ENCODE measurements around the gene HECW1.

HECW1 gene

GRCh38 chr7:43604251-43604650 is 491.8 kb downstream of the HECW1 start:
- TF ChIP-seq FOXK2 (IDR thresholded peaks at IDR 0.05) (no peak), ARNT (IDR thresholded peaks at IDR 0.05) (no peak), FOXM1 (IDR thresholded peaks at IDR 0.05; ENCODE audit: borderline replicate concordance) (no peak), HDGF (IDR thresholded peaks at IDR 0.05; ENCODE audit: borderline replicate concordance) (no peak), ZNF384 (IDR thresholded peaks at IDR 0.05) (no peak)
- DNase-seq (ENCODE audit: extremely low spot score) = no peak
- CTCF ChIA-PET = no interaction called here
- POLR2A ChIA-PET = no interaction called here

GRCh38 chr7:43609097-43609496 is 496.6 kb downstream of the HECW1 start:
- POLR2A ChIA-PET = no interaction called here
- TF ChIP-seq TARDBP (IDR thresholded peaks at IDR 0.05) (no peak), CTBP1 (IDR thresholded peaks at IDR 0.05; ENCODE audit: borderline replicate concordance) (no peak), SUZ12 (IDR thresholded peaks at IDR 0.05) (no peak), ARNT (IDR thresholded peaks at IDR 0.05) (no peak), HDGF (IDR thresholded peaks at IDR 0.05; ENCODE audit: borderline replicate concordance) (no peak), ELF4 (IDR thresholded peaks at IDR 0.05) (no peak), BHLHE40 (IDR thresholded peaks at IDR 0.05; ENCODE audit: borderline replicate concordance) (no peak), FOXK2 (IDR thresholded peaks at IDR 0.05) (no peak)
- no peak for DNase-seq (ENCODE audit: extremely low spot score)
- CTCF ChIA-PET = no interaction called here

- DNase-seq (ENCODE audit: extremely low spot score) = no peak
- ChIA-PET CTCF (no interaction called here), POLR2A (no interaction called here)
- TF ChIP-seq SP1 (IDR thresholded peaks at IDR 0.05) (no peak), BHLHE40 (IDR thresholded peaks at IDR 0.05; ENCODE audit: borderline replicate concordance) (no peak), LEF1 (IDR thresholded peaks at IDR 0.05; ENCODE audit: borderline replicate concordance) (no peak), PKNOX1 (IDR thresholded peaks at IDR 0.05) (no peak), FOXA1 (IDR thresholded peaks at IDR 0.05) (no peak), ELF4 (IDR thresholded peaks at IDR 0.05) (no peak), HDGF (IDR thresholded peaks at IDR 0.05; ENCODE audit: borderline replicate concordance) (no peak), FOXM1 (IDR thresholded peaks at IDR 0.05; ENCODE audit: borderline replicate concordance) (no peak), NFRKB (IDR thresholded peaks at IDR 0.05) (no peak), FOXK2 (IDR thresholded peaks at IDR 0.05) (no peak), SUZ12 (IDR thresholded peaks at IDR 0.05) (no peak), CTBP1 (IDR thresholded peaks at IDR 0.05; ENCODE audit: borderline replicate concordance) (no peak), ZNF384 (IDR thresholded peaks at IDR 0.05) (no peak), ARNT (IDR thresholded peaks at IDR 0.05) (no peak), L3MBTL2 (conservative IDR thresholded peaks at IDR 0.05) (no peak), TARDBP (IDR thresholded peaks at IDR 0.05) (no peak)
Observed at GRCh38 chr7:43612128-43612527, 499.7 kb downstream of the HECW1 start.

GRCh38 chr7:43612599-43613589 is 500.4 kb downstream of the HECW1 start:
- DNase-seq (ENCODE audit: extremely low spot score) = no peak
- TF ChIP-seq SP1 (IDR thresholded peaks at IDR 0.05) = no peak
- TF ChIP-seq SUZ12 (IDR thresholded peaks at IDR 0.05) = no peak
- TF ChIP-seq FOXM1 (IDR thresholded peaks at IDR 0.05; ENCODE audit: borderline replicate concordance) = no peak
- no peak for TF ChIP-seq NFRKB (IDR thresholded peaks at IDR 0.05)
- ChIA-PET POLR2A (no interaction called here), CTCF (no interaction called here)

Measured in HEK293T (cell line).